Measurements from ENCODE around the gene MRFAP1L1.

The MRFAP1L1 gene

DNA sequence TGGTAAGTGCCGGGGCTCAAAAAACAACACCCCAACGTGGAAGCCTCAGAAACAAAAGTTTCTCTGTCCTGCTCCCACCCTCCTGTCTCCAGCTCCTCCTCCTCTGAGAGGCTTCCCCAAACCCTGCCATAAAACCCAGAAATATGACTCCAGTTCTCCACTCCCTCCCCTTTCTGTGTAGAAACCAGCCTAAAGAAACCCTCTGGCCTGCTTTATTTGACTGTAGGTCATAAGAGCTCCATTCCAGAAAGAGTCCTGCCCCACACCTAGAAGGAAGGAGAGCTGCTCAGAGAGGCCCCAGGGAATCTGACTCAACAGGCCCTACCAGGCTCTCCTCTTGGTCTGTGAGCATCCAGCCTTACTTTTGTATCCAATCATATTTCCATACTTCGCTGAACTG is 16.9 kb downstream of the MRFAP1L1 start:
- no peak overlapping the region for H3K4me3 ChIP-seq (ENCODE audit: low read length)

DNA sequence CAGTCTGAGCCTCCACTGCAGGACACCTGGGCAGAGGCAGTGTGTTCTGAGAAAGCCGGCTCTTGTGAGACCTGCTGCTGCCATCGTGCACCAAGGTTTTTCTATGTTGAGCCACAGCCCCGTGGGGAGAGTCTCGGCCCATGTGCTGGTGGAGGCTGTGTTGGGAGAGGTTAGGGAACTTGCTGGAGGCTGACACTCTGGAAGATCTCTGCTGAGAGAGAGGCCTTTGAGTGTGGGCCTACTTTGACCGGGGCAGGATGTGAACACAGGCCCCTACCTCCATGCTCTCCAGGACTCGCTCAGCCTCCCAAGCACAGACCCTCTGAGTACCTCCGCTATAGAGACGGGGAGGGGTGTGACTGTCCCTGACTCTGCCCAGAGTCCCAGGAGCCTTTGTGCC is 17.3 kb downstream of the MRFAP1L1 start:
- no peaks in the 10 kb centered on the region for H3K4me1 ChIP-seq (ENCODE audit: control insufficient read depth, low read length)
- no peaks in the 10 kb centered on the region for H3K27me3 ChIP-seq (ENCODE audit: control insufficient read depth, low read length)
- H3K9me2 ChIP-seq (replicated peaks; ENCODE audit: control insufficient read depth, low read length), result no peaks in the 10 kb centered on the region
- H3K79me2 ChIP-seq (ENCODE audit: control insufficient read depth, low read length), result no peaks in the 10 kb centered on the region
- no peaks in the 10 kb centered on the region for H3K36me3 ChIP-seq (ENCODE audit: control insufficient read depth, low read length)
- H3F3A ChIP-seq (ENCODE audit: control insufficient read depth, insufficient read depth), result no peaks in the 10 kb centered on the region
- no peaks in the 10 kb centered on the region for H4K20me1 ChIP-seq (ENCODE audit: control insufficient read depth, insufficient read depth, low read depth, low read length)
- H3K9me3 ChIP-seq (ENCODE audit: control insufficient read depth, insufficient read depth, low read length), result no peaks in the 10 kb centered on the region
- H3K4me3 ChIP-seq (ENCODE audit: low read length), result no peak overlapping the region
- H3K27ac ChIP-seq (ENCODE audit: low read depth, low read length), result no peak overlapping the region
- TF ChIP-seq, protein P1, sequence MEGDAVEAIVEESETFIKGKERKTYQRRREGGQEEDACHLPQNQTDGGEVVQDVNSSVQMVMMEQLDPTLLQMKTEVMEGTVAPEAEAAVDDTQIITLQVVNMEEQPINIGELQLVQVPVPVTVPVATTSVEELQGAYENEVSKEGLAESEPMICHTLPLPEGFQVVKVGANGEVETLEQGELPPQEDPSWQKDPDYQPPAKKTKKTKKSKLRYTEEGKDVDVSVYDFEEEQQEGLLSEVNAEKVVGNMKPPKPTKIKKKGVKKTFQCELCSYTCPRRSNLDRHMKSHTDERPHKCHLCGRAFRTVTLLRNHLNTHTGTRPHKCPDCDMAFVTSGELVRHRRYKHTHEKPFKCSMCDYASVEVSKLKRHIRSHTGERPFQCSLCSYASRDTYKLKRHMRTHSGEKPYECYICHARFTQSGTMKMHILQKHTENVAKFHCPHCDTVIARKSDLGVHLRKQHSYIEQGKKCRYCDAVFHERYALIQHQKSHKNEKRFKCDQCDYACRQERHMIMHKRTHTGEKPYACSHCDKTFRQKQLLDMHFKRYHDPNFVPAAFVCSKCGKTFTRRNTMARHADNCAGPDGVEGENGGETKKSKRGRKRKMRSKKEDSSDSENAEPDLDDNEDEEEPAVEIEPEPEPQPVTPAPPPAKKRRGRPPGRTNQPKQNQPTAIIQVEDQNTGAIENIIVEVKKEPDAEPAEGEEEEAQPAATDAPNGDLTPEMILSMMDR (IDR thresholded peaks at IDR 0.05; ENCODE audit: low read depth, low read length, poor library complexity, severe bottlenecking), result no peak
- TF ChIP-seq EZH2phosphoT487 (IDR thresholded peaks at IDR 0.05; ENCODE audit: borderline replicate concordance, low read length), result no peak
- no peak overlapping the region for H3K4me2 ChIP-seq (ENCODE audit: low read length)

More for the DNA sequence above, 16.9 kb downstream of the MRFAP1L1 start:
- no peak overlapping the region for H3K27ac ChIP-seq (ENCODE audit: low read depth, low read length)
- no peaks in the 10 kb centered on the region for H3K79me2 ChIP-seq (ENCODE audit: control insufficient read depth, low read length)
- H3K27me3 ChIP-seq (ENCODE audit: control insufficient read depth, low read length), result no peaks in the 10 kb centered on the region
- H3K9me3 ChIP-seq (ENCODE audit: control insufficient read depth, insufficient read depth, low read length), result no peaks in the 10 kb centered on the region
- no peaks in the 10 kb centered on the region for H3K4me1 ChIP-seq (ENCODE audit: control insufficient read depth, low read length)
- H3K36me3 ChIP-seq (ENCODE audit: control insufficient read depth, low read length), result no peaks in the 10 kb centered on the region
- no peaks in the 10 kb centered on the region for H4K20me1 ChIP-seq (ENCODE audit: control insufficient read depth, insufficient read depth, low read depth, low read length)
- H3F3A ChIP-seq (ENCODE audit: control insufficient read depth, insufficient read depth), result no peaks in the 10 kb centered on the region
- no peaks in the 10 kb centered on the region for H3K9me2 ChIP-seq (replicated peaks; ENCODE audit: control insufficient read depth, low read length)
- H3K4me2 ChIP-seq (ENCODE audit: low read length), result no peak overlapping the region
- TF ChIP-seq EZH2phosphoT487 (IDR thresholded peaks at IDR 0.05; ENCODE audit: borderline replicate concordance, low read length), result no peak
- TF ChIP-seq, protein P1 (IDR thresholded peaks at IDR 0.05; ENCODE audit: low read depth, low read length, poor library complexity, severe bottlenecking), result no peak

DNA sequence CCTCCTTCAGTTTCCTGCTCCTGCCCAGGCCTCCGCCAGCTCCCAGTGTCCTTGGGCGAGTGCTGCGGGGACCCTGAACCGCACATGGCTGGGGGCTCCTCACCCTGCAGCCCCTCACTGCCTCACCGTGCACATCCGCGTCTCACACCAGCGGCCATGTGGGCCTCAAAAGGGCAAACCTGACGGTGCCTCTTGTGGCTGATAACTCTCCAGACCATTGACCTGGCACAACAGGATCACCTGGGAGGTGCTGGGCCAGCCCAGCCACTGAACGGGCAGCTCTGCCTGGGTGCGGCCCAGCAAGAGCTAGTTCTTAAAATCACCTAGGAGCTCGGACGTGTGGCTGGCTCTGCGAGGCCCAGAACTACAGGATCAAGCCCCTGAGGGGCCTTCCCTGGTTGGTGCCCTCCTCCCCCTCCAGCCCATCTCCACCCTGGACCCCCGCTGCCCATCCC is 20.1 kb downstream of the MRFAP1L1 start:
- H3K27ac ChIP-seq (ENCODE audit: low read depth, low read length), result no peak overlapping the region
- H3K9me2 ChIP-seq (replicated peaks; ENCODE audit: control insufficient read depth, low read length), result no peaks in the 10 kb centered on the region
- no peaks in the 10 kb centered on the region for H3K79me2 ChIP-seq (ENCODE audit: control insufficient read depth, low read length)
- TF ChIP-seq, protein P1 (IDR thresholded peaks at IDR 0.05; ENCODE audit: low read depth, low read length, poor library complexity, severe bottlenecking), result no peak
- no peak for TF ChIP-seq EZH2phosphoT487 (IDR thresholded peaks at IDR 0.05; ENCODE audit: borderline replicate concordance, low read length)
- H4K20me1 ChIP-seq (ENCODE audit: control insufficient read depth, insufficient read depth, low read depth, low read length), result no peaks in the 10 kb centered on the region
- H3K4me1 ChIP-seq (ENCODE audit: control insufficient read depth, low read length), result no peaks in the 10 kb centered on the region
- H3K27me3 ChIP-seq (ENCODE audit: control insufficient read depth, low read length), result no peaks in the 10 kb centered on the region
- H3F3A ChIP-seq (ENCODE audit: control insufficient read depth, insufficient read depth), result no peaks in the 10 kb centered on the region
- no peaks in the 10 kb centered on the region for H3K9me3 ChIP-seq (ENCODE audit: control insufficient read depth, insufficient read depth, low read length)
- H3K4me3 ChIP-seq (ENCODE audit: low read length), result no peak overlapping the region
- no peaks in the 10 kb centered on the region for H3K36me3 ChIP-seq (ENCODE audit: control insufficient read depth, low read length)
- H3K4me2 ChIP-seq (ENCODE audit: low read length), result no peak overlapping the region

Data from DOHH2 (cell line).